Endothelial cell of umbilical vein (primary cell): Measurements from ENCODE around the gene OR51F2. TPM values are rescaled to one million over a fixed set of nuclear protein-coding genes. Genes with fewer than 3 reads are reported as not detected.

Experiments
- BruUV-seq: library from RNA; stranded (reverse); fragments of 400-500 nt; replicated peaks from 2 replicates; lab custom pipeline; 2021; lab: Mats Ljungman, UMichigan
- CTCF ChIA-PET: fragments of 300-600, 350-600 bp; sonication (Branson Sonifier 250); formaldehyde crosslinking; loops from one replicate; lab custom pipeline; 2021; ENCODE audit warnings: antibody characterized with exemption, inconsistent platforms; lab: Charles Lee
- POLR2A ChIA-PET: fragments of 300-600, 350-600 bp; sonication (Branson Sonifier 250); formaldehyde crosslinking; loops from one replicate; lab custom pipeline; 2021; ENCODE audit warnings: antibody characterized with exemption, inconsistent platforms; lab: Charles Lee
- DNase-seq: peaks from one replicate; pipeline ENCODE4 v3.0.0-alpha.2; 2011; ENCODE audit warnings: low read depth, low spot score
- FAIRE-seq: peaks from 2 replicates; lab custom pipeline; 2011; peaks lifted over from hg19 to GRCh38; lab: Jason Lieb, UNC
- H2AFZ ChIP-seq: 2 replicates; pipeline ENCODE4 v1.6.0; 2012; ENCODE audit warnings: low read depth, low read length, control low read depth, inconsistent platforms
- H3K27ac ChIP-seq: 2 replicates; pipeline ENCODE4 v1.5.1; 2011; ENCODE audit warnings: low read depth, mild to moderate bottlenecking, control low read depth, low read length, moderate library complexity; ENCODE audit not compliant: insufficient read depth
- H3K27me3 ChIP-seq, 2 experiments: 2 replicates each; pipeline versions ENCODE4 v1.6.0 to v1.6.1; 2011; ENCODE audit warnings: low read length in 2 of 2, mixed read lengths in 1 of 2; ENCODE audit not compliant: control insufficient read depth in 2 of 2, insufficient read depth in 2 of 2
- H3K36me3 ChIP-seq, 2 experiments: 2 replicates in 1 of 2; 3 replicates in 1 of 2; pipeline ENCODE4 v1.5.1; 2011; ENCODE audit warnings: low read length in 2 of 2, mild to moderate bottlenecking in 1 of 2, moderate library complexity in 1 of 2; ENCODE audit not compliant: control insufficient read depth in 2 of 2, insufficient read depth in 2 of 2; ENCODE audit errors: extremely low read depth in 1 of 2
- H3K4me1 ChIP-seq: 3 replicates; pipeline ENCODE4 v1.5.1; 2011; ENCODE audit warnings: mild to moderate bottlenecking, low read length; ENCODE audit not compliant: control insufficient read depth, insufficient read depth; ENCODE audit errors: extremely low read depth
- H3K4me2 ChIP-seq: 2 replicates; pipeline ENCODE4 v1.6.1; 2011; ENCODE audit warnings: low read length, control low read depth, mixed read lengths; ENCODE audit not compliant: insufficient read depth
- H3K4me3 ChIP-seq, 3 experiments: fragments of 200-600 bp in 1 of 3; sonication (generic), shearing (Covaris generic) in 1 of 3; replicated peaks in 1 of 3; 2 replicates each; pipeline ENCODE4 v1.5.1; 2011 to 2016; ENCODE audit warnings: control low read depth in 3 of 3, low read length in 3 of 3, mild to moderate bottlenecking in 2 of 3, inconsistent platforms in 1 of 3, low read depth in 1 of 3, moderate library complexity in 1 of 3; ENCODE audit not compliant: insufficient read depth in 1 of 3
- H3K79me2 ChIP-seq: 2 replicates; pipeline ENCODE4 v1.6.0; 2012; ENCODE audit warnings: low read length, inconsistent platforms; ENCODE audit not compliant: control insufficient read depth, insufficient read depth
- H3K9ac ChIP-seq: replicated peaks from 2 replicates; pipeline ENCODE3; 2011; ENCODE audit warnings: low read length, control low read depth; ENCODE audit not compliant: insufficient read depth; ENCODE audit errors: extremely low read depth
- H3K9me1 ChIP-seq: replicated peaks from 3 replicates; pipeline ENCODE4 v1.6.0; 2011; ENCODE audit warnings: mild to moderate bottlenecking, low read length; ENCODE audit not compliant: control insufficient read depth, insufficient read depth; ENCODE audit errors: extremely low read depth
- H3K9me3 ChIP-seq: replicated peaks from 2 replicates; pipeline ENCODE4 v1.5.1; 2012; ENCODE audit warnings: low read length, inconsistent platforms; ENCODE audit not compliant: control insufficient read depth, insufficient read depth
- H4K20me1 ChIP-seq: replicated peaks from 2 replicates; pipeline ENCODE3; 2011; ENCODE audit warnings: mild to moderate bottlenecking, low read length; ENCODE audit not compliant: control insufficient read depth, insufficient read depth; ENCODE audit errors: extremely low read depth
- CTCF ChIP-seq, 2 donors: IDR thresholded peaks; 1 replicate in 1 of 2; 2 replicates in 1 of 2; pipeline ENCODE4 v1.5.1; 2011; ENCODE audit warnings: low read length in 2 of 2, mild to moderate bottlenecking in 2 of 2, moderate library complexity in 2 of 2, control low read depth in 1 of 2, inconsistent platforms in 1 of 2, low read depth in 1 of 2; ENCODE audit not compliant: insufficient read depth in 1 of 2; ENCODE audit errors: extremely low read depth in 1 of 2
- EZH2 ChIP-seq: IDR thresholded peaks from 2 replicates; pipeline ENCODE4 v1.6.1; 2012; ENCODE audit warnings: borderline replicate concordance, low read depth, mild to moderate bottlenecking, moderate library complexity, low read length, inconsistent platforms; ENCODE audit not compliant: severe bottlenecking
- FOS ChIP-seq: IDR thresholded peaks from 2 replicates; pipeline ENCODE4 v1.6.1; 2011; ENCODE audit warnings: mild to moderate bottlenecking, low read length, moderate library complexity, borderline replicate concordance; ENCODE audit not compliant: insufficient read depth
- GATA2 ChIP-seq: IDR thresholded peaks from 2 replicates; pipeline ENCODE4 v1.7.0; 2011; ENCODE audit warnings: low read depth, mild to moderate bottlenecking, moderate library complexity, mixed read lengths, low read length; ENCODE audit not compliant: insufficient read length, insufficient read depth
- JUN ChIP-seq: IDR thresholded peaks from 2 replicates; pipeline ENCODE4 v1.6.1; 2011; ENCODE audit warnings: borderline replicate concordance, low read depth; ENCODE audit not compliant: insufficient read length, insufficient read depth
- MAX ChIP-seq: IDR thresholded peaks from 2 replicates; pipeline ENCODE4 v1.6.1; 2011; ENCODE audit not compliant: insufficient read depth, insufficient read length
- MYC ChIP-seq: IDR thresholded peaks from one replicate; pipeline ENCODE4 v1.6.1; 2011; ENCODE audit warnings: mild to moderate bottlenecking, low read depth, low read length
- POLR2A ChIP-seq: IDR thresholded peaks from 2 replicates; pipeline ENCODE4 v1.6.1; 2012; ENCODE audit warnings: low read depth, mild to moderate bottlenecking, control low read depth, low read length
- POLR2AphosphoS5 ChIP-seq: IDR thresholded peaks from 2 replicates; pipeline ENCODE4 v1.6.1; 2012; ENCODE audit warnings: low read depth, mild to moderate bottlenecking, control low read depth, low read length, moderate library complexity; ENCODE audit not compliant: insufficient read depth
- dilution Hi-C: fragments of 300-500 bp; cut with MboI; formaldehyde crosslinking; loops from one replicate; pipeline ENCODE4 v1.15.0; 2019; ENCODE audit warnings: low sequenced_read_pairs; ENCODE audit not compliant: extremely low pct_ligation_motif_present
- intact Hi-C: fragments of 100-400 bp; cut with micrococcal nuclease; formaldehyde crosslinking; loops from one replicate; pipeline ENCODE4 v1.10.0; 2022
- polyA plus RNA-seq, 4 experiments: library from polyadenylated mRNA; depleted of rRNA in 3 of 4; stranded (reverse) in 3 of 4; unstranded in 1 of 4; fragments of >200 nt; gene quantifications; 2 replicates each; pipeline versions ENCODE4 v1.2.1 to v1.2.3, GENCODE V29; 2011 to 2012; ENCODE audit warnings: missing spikeins in 1 of 4
- total RNA-seq: library from RNA; stranded (reverse); gene quantifications from 2 replicates; pipeline ENCODE4 v1.2.3, GENCODE V29; 2021

The OR51F2 gene
- total and polyA plus RNA-seq, 2 donors (not counting 3 experiments of a cell fraction or from before 2014, with no cell fraction given) = not detected

GRCh38 chr11:4830909-4831308 is 9.8 kb downstream of the OR51F2 start:
- intact Hi-C loops (no loop called here), dilution Hi-C loops (no loop called here)
- Histone ChIP-seq H3K27me3 (no peaks in the 10 kb centered on the region), H4K20me1 (no peaks in the 10 kb centered on the region), H3K4me3 (no peak overlapping the region), H3K27ac (no peak overlapping the region), H3K36me3 (no peaks in the 10 kb centered on the region), H3K9me1 (no peaks in the 10 kb centered on the region), H3K4me2 (no peak overlapping the region), H3K4me1 (no peaks in the 10 kb centered on the region), H2AFZ (no peak overlapping the region), H3K9ac (no peak overlapping the region), H3K9me3 (no peaks in the 10 kb centered on the region), H3K79me2 (no peaks in the 10 kb centered on the region)
- CTCF ChIA-PET = no interaction called here
- POLR2A ChIA-PET = no interaction called here
- FAIRE-seq = no peak
- DNase-seq = no peak
- no TSS peak for BruUV-seq
- no peak for TF ChIP-seq POLR2AphosphoS5
- TF ChIP-seq MYC = no peak
- TF ChIP-seq MAX = no peak
- no peak for TF ChIP-seq CTCF (IDR thresholded peaks at IDR 0.05; ENCODE audit: extremely low read depth in 1 of 2, insufficient read depth in 1 of 2, low read depth in 1 of 2, low read length in 2 of 2)
- TF ChIP-seq JUN = no peak
- TF ChIP-seq FOS = no peak
- TF ChIP-seq POLR2A = no peak
- TF ChIP-seq GATA2 = no peak
- TF ChIP-seq EZH2 = no peak
